Measurements from ENCODE around the gene DEPDC5. TPM values are rescaled to one million over a fixed set of nuclear protein-coding genes. Genes with fewer than 3 reads are reported as not detected.

The DEPDC5 gene
- total RNA-seq, 1 experiment from 2014 or later = 13.3 TPM

DNA sequence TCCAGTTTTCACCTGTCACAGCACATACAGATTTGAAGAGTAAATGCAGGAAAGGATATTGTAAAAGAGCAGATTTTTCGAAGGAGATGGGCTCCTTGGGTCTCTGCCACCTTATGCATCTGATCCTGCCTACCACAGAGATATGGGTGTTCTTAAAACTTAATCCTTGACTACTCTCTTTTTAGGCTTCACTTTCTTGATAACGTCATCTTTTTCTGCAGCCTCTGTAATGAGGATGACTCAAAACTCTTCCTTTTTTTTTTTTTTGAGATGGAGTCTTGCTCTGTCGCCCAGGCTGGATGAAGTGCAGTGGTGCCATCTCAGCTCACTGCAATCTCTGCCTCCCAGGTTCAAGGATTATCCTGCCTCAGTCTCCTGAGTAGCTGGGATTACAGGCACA lies 11.7 kb upstream of the DEPDC5 start:
- H3K36me3 Mint-ChIP-seq (ENCODE audit: insufficient read depth, unreplicated experiment) = peaks cover 66% of the 10 kb centered on the region
- H3K4me1 Mint-ChIP-seq (ENCODE audit: insufficient read depth, unreplicated experiment) = peaks cover 5% of the 10 kb centered on the region
- intact Hi-C loops (cut with micrococcal nuclease) = no loop called here
- H3K9me3 Mint-ChIP-seq (ENCODE audit: unreplicated experiment) = no peaks in the 10 kb centered on the region
- TF ChIP-seq CTCF (IDR thresholded peaks at IDR 0.05; ENCODE audit: unreplicated experiment) = no peak
- no peak for DNase-seq (ENCODE audit: unreplicated experiment)
- POLR2A ChIA-PET = no interaction called here
- no TSS peak for BruUV-seq (replicated peaks)
- CTCF ChIA-PET = interaction anchor here (0.6 kb wide), 1 partner anchor 35 kb away, joined by 3 read pairs; no protein-coding TSS in a partner anchor
- H3K4me3 Mint-ChIP-seq (ENCODE audit: unreplicated experiment) = no peak overlapping the region
- no peak overlapping the region for H3K27ac Mint-ChIP-seq (ENCODE audit: low read depth, unreplicated experiment)
- no peaks in the 10 kb centered on the region for H3K27me3 Mint-ChIP-seq (ENCODE audit: insufficient read depth, unreplicated experiment)

DNA sequence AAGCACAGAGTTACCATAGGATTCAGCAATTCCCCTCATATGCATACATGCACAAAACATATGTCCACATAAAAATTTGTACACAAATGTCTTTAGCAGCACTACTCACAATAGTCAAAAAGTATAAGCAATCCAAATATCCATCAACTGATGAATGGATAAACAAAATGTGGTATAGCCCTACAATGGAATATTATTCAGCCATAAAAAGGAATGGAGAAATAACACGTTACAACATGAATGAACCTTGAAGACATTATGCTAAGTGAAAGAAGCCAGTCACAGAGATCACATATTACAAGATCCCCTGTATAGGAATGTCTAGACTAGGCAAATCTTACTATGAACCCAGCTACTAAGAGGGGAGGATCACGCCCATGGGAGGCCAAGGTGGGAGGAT lies 11.1 kb upstream of the DEPDC5 start:
- intact Hi-C loops (cut with micrococcal nuclease) = no loop called here
- TF ChIP-seq CTCF (IDR thresholded peaks at IDR 0.05; ENCODE audit: unreplicated experiment) = no peak
- peaks cover 66% of the 10 kb centered on the region for H3K36me3 Mint-ChIP-seq (ENCODE audit: insufficient read depth, unreplicated experiment)

GRCh38 chr22:31743871-31744270 lies 9.9 kb upstream of the DEPDC5 start:
- Mint-ChIP-seq H3K4me1 (ENCODE audit: insufficient read depth, unreplicated experiment) (peaks cover 21% of the 10 kb centered on the region), H3K9me3 (ENCODE audit: unreplicated experiment) (no peaks in the 10 kb centered on the region), H3K27me3 (ENCODE audit: insufficient read depth, unreplicated experiment) (no peaks in the 10 kb centered on the region), H3K27ac (ENCODE audit: low read depth, unreplicated experiment) (peak overlapping the region; percentile 44), H3K4me3 (ENCODE audit: unreplicated experiment) (no peak overlapping the region), H3K36me3 (ENCODE audit: insufficient read depth, unreplicated experiment) (peaks cover 64% of the 10 kb centered on the region)
- no peak for TF ChIP-seq CTCF (IDR thresholded peaks at IDR 0.05; ENCODE audit: unreplicated experiment)
- ChIA-PET CTCF (no interaction called here), POLR2A (interaction anchor here (1.1 kb wide), 1 partner anchor 16 kb away, joined by 3 read pairs; no protein-coding TSS in a partner anchor)
- intact Hi-C loops (cut with micrococcal nuclease) = no loop called here
- DNase-seq (ENCODE audit: unreplicated experiment) = no peak
- no TSS peak for BruUV-seq (replicated peaks)

More for the DNA sequence above, 11.1 kb upstream of the DEPDC5 start:
- no peaks in the 10 kb centered on the region for H3K27me3 Mint-ChIP-seq (ENCODE audit: insufficient read depth, unreplicated experiment)
- no peak for DNase-seq (ENCODE audit: unreplicated experiment)
- H3K4me3 Mint-ChIP-seq (ENCODE audit: unreplicated experiment) = no peak overlapping the region
- H3K4me1 Mint-ChIP-seq (ENCODE audit: insufficient read depth, unreplicated experiment) = peaks cover 9% of the 10 kb centered on the region
- BruUV-seq (replicated peaks) = no TSS peak
- ChIA-PET POLR2A (interaction anchor here (0.7 to 0.9 kb wide), 2 partner anchors 203 to 215 kb away, joined by 3 read pairs; no protein-coding TSS in a partner anchor), CTCF (no interaction called here)
- H3K9me3 Mint-ChIP-seq (ENCODE audit: unreplicated experiment) = no peaks in the 10 kb centered on the region
- no peak overlapping the region for H3K27ac Mint-ChIP-seq (ENCODE audit: low read depth, unreplicated experiment)

- Mint-ChIP-seq H3K4me1 (ENCODE audit: insufficient read depth, unreplicated experiment) (peaks cover 26% of the 10 kb centered on the region), H3K4me3 (ENCODE audit: unreplicated experiment) (peak overlapping the region; percentile 80), H3K9me3 (ENCODE audit: unreplicated experiment) (no peaks in the 10 kb centered on the region), H3K27ac (ENCODE audit: low read depth, unreplicated experiment) (peak overlapping the region; percentile 90), H3K36me3 (ENCODE audit: insufficient read depth, unreplicated experiment) (peaks cover 48% of the 10 kb centered on the region), H3K27me3 (ENCODE audit: insufficient read depth, unreplicated experiment) (no peaks in the 10 kb centered on the region)
- CTCF ChIA-PET = no interaction called here
- intact Hi-C loops (cut with micrococcal nuclease) = no loop called here
- no TSS peak for BruUV-seq (replicated peaks)
- no peak for DNase-seq (ENCODE audit: unreplicated experiment)
- no peak for TF ChIP-seq CTCF (IDR thresholded peaks at IDR 0.05; ENCODE audit: unreplicated experiment)
- POLR2A ChIA-PET = interaction anchor here (1.5 to 2.2 kb wide), 2 partner anchors 8 to 65 kb away, joined by 3 to 11 read pairs; no protein-coding TSS in a partner anchor
Measured at GRCh38 chr22:31747441-31747840, 6.4 kb upstream of the DEPDC5 start.

Measured in MCF 10A (cell line).